GM21737 (cell line): ENCODE data around the gene ATP2B3.

Experiments used
- ATAC-seq: cut with Tn5 transposase; IDR thresholded peaks from one replicate; pipeline ENCODE4 v1.9.1; 2021; ENCODE audit warnings: mild to moderate bottlenecking, moderate library complexity; ENCODE audit not compliant: unreplicated experiment

ATP2B3 gene

DNA sequence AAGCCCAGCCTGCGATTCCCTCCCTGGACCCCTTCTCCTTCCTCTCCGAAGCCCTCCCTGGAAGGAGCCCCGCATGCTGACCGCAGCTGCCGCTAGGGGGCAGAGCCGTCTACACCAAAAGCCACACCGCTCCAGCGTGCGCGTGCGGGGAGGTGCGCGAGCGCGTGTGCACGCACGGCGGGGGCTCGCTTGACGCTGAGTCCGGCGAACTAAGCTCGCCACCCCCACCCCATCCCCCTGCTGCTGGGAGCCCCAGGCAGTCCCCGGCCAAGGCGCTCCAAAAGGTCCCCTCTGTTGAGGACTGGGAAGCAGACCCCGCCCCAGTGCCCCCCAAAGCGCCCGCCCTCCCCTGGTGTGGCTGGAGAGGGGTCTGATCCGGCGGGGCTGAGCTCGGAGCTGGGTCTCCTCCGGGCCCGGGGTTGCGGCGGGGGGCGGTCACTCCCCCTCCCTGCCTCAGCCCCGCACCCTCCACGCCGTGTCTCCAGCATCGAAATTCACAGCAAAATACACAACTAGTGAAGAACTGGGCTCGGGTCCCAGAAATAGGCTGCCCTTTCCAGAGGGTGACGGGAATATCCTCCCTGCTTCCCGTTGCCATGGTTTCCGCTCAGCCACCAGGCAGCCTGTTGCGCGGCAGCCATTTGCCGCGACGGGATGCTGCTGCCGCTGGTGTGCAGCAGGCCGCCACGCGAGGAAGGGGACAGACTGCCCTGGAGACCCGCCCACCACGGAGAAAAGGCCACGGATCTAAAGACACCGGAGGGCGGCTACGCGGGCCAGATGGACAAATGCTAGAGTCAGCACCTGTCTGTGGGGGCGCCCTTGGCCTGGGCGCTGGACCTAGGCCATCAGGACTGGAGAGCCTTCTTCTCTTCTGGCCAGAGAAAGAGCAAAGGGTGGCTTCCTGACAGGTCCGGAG, 92.7 kb downstream of the ATP2B3 start:
- ATAC-seq: peak; percentile 68

DNA sequence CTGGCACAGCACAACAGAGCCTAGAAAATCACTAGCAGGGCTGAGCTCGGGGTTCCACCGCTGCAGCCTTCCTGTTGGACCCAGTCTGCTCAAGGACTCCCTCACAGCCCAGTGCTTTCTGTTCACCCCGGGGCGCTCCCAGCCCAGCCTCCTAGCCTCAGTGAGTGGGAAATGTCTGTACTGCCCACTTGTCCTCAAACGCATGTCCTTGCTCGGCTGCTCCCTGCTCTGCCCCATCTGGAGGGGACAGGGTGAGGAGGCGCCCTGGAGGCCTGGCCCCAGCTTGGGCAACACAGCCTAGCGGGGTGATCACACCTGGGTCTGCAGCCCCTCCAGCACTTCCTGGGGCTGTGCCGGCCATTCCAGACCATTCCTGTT, 93.4 kb downstream of the ATP2B3 start:
- no peak for ATAC-seq

DNA sequence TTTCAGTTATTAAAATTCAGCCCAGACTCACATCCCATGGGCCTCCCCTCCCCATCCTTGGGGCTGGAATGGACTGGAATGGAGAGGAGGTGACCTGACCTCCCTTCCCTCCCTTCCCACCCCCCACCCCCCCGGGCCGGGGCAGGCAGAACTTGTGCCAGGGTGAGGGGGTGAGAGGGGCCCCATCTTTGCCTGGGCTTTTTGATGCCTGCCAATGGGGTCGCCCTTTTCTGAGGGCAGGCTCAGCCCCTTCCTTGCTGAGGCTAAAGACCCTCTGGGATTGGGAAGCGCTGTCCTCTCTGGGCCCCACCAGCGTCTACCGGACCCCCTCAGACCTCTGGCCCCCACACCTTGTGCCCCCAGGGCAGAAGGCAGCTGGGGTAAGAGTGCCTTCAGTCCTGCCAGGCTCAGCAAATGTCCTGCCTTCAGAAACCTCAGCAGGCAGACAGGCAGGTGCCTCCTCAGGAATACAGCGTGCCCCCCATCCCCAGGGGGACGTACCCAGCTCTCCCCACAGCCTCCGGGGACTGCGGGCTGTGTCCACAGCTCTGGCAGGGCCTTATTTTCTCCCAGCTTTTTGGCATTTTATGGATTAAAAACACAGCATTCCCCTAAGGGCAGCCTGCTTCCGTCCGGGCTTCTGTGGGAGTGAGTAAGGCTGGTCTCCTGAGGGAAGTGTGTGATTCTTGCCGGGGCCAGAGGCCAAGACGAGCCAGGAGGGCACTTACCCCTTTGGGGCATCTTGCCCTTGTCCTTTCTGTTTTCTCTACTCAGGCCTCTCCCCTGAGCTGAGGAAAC, 94.1 kb downstream of the ATP2B3 start:
- ATAC-seq: no peak

DNA sequence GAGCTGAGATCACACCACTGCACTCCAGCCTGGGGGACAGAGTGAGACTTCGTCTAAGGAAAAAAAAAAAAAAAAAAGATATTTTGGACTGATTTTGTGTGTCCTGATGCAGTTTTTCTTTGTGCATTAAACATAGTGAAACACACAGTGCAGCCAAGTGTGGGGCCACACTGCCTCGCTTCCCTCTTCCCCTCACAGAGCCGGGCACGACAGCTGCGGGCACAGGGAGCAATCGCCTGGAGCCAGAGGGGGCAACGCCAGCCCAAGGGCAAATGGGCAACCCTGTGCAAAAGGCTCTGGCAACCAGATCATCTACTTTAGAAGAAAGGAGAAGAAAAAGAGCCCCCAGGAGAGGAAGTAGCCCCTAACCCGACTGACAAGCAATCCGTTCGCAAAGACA, 95.0 kb downstream of the ATP2B3 start:
- no peak for ATAC-seq

DNA sequence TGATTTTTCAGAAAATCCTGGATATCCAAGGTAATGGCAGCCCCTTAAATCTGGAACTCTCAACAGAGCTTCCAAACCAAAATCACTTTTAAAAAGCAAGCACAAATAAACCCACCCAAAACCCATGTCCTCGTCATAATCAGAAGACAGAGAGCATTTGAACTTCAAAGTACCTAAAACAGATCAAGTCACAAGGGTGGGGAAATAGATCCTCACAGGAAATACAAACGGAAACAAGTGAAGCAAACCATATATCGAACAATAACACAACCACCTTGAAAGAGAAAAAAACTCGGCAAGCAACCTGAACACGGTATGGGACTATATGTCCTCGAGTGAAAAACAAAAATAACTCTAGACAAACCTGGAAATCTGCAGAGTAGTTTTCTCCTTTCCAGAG, 97.4 kb downstream of the ATP2B3 start:
- no peak for ATAC-seq

DNA sequence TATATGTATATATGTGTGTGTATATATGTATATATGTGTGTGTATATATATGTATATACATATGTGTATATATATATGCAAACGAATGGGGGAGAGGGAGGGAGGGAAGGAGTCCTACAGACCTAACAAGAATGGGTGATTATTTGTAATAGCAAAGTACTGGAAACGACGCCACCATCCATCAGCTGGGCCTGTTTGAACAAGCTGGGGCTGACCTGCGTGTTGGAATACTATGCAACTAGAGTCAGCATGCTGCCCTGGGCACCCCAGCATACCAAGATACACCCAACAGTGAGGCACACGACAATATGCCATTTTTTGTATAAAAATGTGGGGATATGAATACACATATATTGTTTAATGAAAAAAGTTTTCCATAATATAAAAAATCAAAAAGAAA, 103.1 kb downstream of the ATP2B3 start:
- ATAC-seq: no peak

DNA sequence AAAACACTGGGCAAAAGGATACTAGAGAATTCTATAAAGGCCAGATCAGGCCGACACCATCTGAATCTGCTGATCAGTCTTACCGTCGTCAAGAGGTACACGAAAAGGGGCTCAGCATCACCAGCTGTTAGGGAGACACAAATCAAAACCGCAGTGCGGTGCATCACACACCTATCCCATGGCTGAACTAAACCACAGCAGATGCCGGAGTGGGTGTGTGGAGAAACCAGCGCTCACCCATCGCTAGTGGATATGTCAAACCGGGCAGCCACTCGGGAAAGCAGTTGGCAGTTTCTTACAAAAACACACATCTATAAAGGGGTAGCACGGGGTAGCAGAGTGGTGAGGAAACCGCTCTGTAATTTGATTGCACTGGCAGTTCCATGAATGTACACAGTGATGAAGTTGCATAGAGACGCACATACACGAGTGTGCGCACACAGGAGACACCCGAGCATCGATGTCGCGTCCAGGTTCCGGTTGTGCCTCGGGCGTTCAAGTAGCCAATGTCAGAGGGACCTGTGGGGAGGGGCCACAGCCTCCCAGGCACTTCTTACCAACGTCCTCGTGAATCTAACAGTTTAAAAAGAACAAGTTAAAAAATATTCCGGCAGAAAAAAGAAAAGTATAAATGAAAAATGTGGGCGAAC, 104.6 kb downstream of the ATP2B3 start:
- no peak for ATAC-seq

DNA sequence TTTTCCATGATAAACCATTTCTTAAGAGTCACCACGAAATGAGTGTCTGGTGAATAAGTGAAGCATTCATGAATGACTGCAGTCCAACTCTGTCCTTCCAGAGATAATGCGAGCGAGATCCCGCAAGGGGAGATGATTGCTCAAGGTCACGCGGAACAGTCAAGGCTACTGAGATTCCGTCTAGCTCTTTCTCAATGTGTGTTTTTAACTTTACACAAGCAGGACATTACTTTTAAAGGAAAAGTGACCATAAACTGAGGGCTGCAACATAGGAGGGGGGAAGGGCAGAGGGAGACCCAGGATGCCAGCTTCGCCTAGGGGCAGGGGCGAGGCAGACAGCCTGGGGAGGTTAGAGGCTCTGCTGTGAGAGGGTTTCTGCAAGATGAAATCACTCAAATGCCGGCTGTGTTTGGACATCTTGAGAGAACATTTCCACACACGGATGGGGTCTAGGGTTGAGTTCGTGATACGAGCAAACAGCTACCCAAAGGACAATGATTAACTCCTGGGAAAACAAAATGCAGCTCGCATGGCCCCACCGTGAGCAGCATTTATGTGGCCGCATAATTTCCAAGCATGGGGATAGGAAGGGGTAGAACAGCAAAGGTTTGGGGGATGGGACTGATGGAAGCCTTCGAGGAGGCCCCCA, 105.3 kb downstream of the ATP2B3 start:
- ATAC-seq: no peak

DNA sequence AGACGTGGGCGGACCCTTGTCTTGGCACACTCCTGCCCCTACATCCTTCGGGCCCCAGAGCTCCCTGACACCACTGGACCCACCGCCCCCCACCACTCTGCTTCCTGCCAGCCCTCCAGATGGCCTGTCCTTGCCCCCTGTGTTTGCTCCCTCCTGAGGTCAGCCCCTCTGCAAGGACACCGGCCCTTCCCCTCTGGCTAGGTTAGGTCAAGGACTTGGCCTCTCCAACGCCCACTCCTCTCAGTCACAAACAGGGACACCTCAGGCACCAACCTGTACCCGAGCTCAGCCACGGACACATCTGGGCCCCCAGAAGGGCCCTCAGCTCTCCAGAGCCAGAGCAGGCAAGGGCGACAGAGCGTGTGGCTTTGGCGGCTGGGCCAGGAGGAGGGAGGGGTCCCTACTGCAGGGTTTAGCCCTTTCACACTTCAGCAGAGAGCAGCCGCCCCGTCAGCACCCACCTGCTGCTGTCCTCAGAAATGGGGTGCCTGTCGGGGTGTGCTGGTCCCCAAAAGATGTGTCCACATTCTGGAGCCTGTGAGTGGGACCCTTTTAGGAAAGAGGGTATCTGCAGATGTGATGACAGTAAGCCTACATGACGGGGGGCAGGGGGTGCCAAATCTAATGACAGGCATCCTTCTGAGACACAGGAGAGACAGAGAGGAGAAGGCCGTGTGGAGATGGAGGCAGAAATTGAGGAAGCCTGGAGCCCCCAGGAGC, 106.0 kb downstream of the ATP2B3 start:
- ATAC-seq: no peak

DNA sequence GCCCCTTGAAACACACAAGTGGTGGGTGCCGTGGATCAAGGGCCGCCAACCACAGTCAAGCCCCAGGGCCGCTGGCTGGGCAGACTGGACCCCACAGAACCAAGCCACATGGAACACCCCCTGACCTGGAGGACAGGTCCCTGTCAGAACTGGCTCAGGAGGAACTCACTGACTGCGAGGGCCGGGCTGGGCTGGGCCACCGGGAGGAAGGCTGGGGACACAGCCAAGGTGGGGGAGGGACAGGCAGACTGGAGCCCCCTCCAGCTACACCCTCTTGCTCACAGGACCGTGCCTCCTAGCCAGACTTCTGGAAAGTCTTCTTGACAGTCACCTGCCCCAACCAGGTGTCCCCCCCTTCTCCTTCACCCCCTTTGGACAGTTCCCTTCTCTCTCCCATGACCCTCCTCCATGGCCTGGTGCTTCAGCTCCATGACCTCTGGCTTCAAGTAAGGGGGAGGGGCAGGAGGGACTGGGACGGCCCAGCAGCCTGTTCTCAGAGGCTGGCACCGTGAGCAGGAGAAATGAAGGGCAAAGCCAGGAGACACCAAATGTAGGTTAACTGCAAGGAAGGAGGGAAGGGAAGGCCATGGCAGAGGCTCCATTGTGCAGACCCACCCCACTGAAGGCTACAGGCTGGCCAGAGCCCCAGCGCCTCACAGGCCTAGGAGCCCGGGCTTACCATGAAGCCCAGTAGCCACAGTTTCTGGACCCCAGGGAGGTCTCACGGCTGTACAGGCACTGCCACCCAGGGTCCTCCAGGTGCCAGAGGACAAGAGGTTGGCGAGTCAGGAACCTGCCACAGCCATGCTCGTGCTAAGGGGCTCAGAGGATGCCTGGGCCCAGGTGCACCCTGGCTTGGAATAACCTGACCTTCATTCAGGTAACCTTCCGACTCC, 107.0 kb downstream of the ATP2B3 start:
- no peak for ATAC-seq

DNA sequence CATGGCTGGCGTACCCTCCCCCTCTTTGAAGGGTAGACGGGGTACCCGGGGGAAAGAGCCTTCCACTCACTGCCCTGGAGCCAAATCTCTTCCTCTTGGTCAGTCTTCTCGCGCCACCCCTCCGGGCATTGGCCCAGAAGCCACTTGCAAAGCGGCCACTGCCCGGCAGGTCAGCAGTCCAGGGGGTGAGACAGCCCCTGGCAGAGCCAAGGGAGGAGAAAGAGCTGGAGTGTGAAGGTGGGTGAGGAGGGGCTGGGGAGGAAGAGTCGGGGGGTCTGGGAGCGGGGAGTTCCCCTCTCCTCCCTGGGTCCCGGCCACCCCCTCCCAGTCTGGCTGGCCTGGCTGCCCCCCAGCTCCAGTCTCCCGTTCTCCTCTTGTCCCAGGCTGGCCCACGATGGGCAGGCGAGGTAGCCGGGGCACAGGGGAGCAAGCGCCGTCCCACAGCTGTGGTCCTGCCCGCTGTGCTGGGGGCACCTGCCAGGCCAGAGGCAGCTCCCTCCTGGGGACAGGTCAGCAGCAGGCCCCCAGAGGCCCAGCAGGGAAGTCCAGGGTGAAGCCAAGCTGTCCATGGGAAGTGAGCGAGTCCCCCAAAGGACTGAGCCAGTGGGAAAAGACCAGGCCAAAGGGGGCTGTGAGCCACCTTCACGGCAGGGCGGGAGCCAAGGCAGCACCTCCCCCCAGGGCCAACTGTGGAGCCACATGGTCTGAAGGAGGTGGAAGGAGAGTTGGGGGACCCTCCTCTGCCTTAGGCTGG, 108.0 kb downstream of the ATP2B3 start:
- ATAC-seq: no peak

DNA sequence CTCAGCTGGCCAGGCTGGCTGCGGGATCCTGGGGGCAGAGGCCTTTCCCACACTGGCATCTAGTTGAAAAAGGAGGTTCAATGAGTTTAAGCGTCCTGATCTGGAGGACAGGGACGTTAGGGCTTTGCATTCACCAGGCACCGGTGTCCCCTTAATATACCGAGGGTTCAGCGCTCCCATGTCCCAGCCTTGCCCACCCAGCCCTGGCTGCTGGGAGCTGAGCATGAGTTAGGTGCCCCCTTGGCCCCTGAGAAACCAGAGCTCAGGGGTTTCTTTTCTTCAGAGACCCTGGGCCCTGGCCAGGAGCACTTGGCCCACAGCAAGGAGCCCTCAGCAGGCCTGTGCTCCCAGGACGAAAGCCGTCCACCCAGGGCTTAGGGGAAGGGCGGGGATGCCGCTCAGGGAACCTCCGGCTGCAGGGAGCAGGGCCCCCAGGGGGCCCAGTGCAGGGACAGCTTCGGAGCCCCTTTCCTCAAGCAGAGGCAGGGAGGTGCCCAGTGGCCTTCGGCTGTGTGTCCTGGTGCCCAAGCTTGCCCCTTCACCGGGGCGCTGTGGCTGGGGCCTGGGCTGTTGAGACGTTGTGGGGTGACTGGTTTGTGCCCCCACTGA, 108.7 kb downstream of the ATP2B3 start:
- no peak for ATAC-seq

DNA sequence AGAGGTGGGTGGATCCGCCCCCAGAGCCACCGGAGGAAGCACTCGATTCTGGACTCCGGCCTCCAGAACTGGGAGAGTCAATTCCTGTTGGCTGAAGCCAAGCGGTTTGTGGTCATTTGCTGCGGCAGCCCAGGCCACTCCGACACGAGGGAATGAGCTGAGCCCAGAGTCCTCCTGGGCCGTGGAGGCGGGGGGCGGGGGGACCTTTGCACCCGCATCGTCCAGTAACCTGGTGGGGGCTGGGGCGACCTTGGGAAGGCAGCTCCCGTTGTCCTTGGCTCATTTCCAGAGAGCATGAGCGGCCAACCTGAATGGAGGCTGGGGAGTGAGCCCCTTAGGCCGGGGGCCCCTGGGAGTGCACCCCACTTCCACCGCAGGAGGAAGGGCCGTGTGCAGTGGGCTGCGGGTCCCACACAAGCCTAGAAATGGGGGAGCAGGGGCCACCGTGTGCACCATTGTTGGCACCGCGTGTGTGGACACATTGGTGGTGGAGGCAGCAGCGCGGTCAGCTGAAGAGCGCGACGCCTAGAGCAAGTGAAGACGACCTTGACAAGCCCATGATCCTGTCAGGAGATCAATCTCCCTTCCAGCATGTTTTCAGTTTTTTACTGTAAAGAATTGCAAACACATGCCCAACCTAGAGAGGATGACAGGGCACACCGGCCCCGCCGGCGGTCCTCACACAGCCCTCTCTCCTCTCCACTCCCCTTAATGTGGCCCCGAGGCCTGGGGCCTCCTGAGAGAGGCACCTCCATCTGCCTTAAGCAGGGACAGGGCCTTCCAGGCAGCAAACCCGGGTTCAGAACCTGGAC, 109.6 kb downstream of the ATP2B3 start:
- no peak for ATAC-seq

DNA sequence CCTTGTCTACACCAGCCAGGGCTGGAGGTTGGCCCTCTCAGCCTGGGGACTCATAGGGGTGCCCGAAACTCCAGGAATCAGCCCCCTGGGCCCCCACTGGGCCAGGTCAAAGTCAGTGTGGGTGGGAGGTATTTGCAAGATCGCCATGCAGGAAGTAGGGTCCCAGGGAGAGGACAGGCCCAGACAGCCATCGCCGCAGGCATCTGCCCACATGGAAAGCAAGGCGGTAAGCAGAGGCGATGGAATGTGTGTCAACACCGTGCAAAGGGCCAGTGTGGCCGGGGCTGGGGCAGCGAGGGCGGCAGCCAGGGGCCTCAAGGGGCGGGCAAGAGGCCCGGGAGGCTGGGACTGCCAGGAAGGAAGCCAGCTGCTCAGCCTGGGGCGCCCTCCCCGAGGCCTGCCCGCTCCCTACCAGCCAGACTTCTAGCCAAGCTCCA, 110.3 kb downstream of the ATP2B3 start:
- ATAC-seq: no peak

DNA sequence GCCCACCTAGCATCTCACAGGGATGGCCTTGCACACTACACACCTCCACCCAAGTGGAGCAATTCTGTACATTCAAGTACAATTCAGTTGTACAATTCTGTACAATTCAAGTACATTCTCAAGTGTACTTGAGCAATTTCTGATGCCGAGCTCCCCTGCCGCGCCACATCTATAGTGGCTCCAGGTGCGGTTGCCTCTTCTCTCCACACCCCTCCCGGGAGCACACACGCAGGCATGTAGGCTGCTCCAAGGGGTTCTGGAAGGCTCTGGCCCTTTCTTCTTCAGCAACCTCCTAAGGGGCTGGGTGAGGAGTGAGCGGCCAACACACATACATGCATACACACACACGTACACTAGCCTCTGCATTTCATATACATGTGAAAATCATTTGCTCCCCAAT, 110.7 kb downstream of the ATP2B3 start:
- no peak for ATAC-seq

DNA sequence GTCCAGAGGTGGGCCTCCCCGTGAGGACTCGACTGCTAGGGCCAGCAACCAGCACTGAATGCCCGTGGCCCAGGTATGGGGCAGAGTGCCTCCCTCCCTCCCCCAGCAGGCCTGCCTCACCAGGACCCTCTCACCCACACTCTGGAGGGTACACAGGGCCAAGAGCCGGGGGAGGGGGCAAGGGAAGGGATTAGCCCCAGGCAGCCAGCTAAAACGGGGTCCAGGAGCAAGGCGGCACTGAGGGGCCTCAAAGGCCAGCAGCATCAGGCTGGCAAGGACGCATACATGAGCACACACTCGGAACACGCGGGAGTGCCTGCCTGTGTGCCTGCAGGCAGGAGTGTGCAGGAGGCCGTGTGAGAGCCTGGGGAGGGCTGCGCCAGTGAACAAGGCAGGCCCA, 111.2 kb downstream of the ATP2B3 start:
- ATAC-seq: no peak

DNA sequence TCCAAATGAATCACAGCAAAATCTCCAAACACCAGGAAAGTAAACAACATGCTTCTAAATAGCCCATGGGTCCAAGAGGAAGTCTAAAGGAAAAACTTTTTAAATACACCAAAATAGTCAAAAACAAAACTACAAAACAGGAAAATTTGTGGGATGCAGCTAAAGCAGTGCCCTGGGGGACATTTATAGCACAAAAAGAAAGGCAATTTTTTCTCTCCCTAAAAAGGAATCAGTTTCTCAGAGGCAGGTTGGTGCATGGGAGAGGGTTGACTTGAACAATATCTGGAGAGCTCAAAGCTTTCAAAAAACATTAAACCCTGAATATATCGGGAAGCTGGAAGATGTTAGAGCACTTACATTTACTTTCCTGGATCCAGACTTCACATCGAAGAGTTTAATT, 113.9 kb downstream of the ATP2B3 start:
- ATAC-seq: no peak
